ENCODE data around the gene RELN. TPM values are rescaled to one million over a fixed set of nuclear protein-coding genes. Genes with fewer than 3 reads are reported as not detected.

Gene RELN
- total and polyA plus RNA-seq, 10 of the 15 experiments (the other 5 are each of a cell fraction or from before 2014, with no cell fraction given): 0.11 to 0.21 TPM; not detected in 8

GRCh38 chr7:104017001-104017400, 27.5 kb upstream of the RELN start (continued):
- no peak for TF ChIP-seq EZH2 (IDR thresholded peaks at IDR 0.05; ENCODE audit: borderline replicate concordance, control insufficient read depth, low read depth, low read length)
- no peak for TF ChIP-seq IKZF1 (conservative IDR thresholded peaks at IDR 0.05)
- TF ChIP-seq CBFB (IDR thresholded peaks at IDR 0.05; ENCODE audit: low read depth): no peak
- no peak for TF ChIP-seq NR2C1 (IDR thresholded peaks at IDR 0.05)
- TF ChIP-seq KDM1A (IDR thresholded peaks at IDR 0.05; ENCODE audit: borderline replicate concordance): no peak
- no peak for TF ChIP-seq GABPA (IDR thresholded peaks at IDR 0.05; ENCODE audit: low read depth)

- no peaks in the 10 kb centered on the region for H3K9me3 ChIP-seq (replicated peaks; ENCODE audit: control insufficient read depth, insufficient read depth, low read length)
- ChIA-PET SMC1A (ENCODE audit: uncharacterized antibody, unreplicated experiment) (interaction anchor here (1.1 kb wide), 1 partner anchor 10 kb away, joined by 3 read pairs; no protein-coding TSS in a partner anchor), CTCF (no interaction called here), POLR2A (no interaction called here), RAD21 (ENCODE audit: unreplicated experiment) (no interaction called here)
- H3K9ac ChIP-seq (ENCODE audit: control insufficient read depth, insufficient read depth, low read length): no peak overlapping the region
- TF ChIP-seq, protein P1, sequence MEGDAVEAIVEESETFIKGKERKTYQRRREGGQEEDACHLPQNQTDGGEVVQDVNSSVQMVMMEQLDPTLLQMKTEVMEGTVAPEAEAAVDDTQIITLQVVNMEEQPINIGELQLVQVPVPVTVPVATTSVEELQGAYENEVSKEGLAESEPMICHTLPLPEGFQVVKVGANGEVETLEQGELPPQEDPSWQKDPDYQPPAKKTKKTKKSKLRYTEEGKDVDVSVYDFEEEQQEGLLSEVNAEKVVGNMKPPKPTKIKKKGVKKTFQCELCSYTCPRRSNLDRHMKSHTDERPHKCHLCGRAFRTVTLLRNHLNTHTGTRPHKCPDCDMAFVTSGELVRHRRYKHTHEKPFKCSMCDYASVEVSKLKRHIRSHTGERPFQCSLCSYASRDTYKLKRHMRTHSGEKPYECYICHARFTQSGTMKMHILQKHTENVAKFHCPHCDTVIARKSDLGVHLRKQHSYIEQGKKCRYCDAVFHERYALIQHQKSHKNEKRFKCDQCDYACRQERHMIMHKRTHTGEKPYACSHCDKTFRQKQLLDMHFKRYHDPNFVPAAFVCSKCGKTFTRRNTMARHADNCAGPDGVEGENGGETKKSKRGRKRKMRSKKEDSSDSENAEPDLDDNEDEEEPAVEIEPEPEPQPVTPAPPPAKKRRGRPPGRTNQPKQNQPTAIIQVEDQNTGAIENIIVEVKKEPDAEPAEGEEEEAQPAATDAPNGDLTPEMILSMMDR (IDR thresholded peaks at IDR 0.05 in 2 of 3, conservative IDR thresholded peaks at IDR 0.05 in 1 of 3; ENCODE audit: control insufficient read depth in 2 of 3, extremely low read depth in 1 of 3, insufficient read depth in 1 of 3, low read depth in 3 of 3, low read length in 3 of 3): no peak
- TF ChIP-seq, protein P2, sequence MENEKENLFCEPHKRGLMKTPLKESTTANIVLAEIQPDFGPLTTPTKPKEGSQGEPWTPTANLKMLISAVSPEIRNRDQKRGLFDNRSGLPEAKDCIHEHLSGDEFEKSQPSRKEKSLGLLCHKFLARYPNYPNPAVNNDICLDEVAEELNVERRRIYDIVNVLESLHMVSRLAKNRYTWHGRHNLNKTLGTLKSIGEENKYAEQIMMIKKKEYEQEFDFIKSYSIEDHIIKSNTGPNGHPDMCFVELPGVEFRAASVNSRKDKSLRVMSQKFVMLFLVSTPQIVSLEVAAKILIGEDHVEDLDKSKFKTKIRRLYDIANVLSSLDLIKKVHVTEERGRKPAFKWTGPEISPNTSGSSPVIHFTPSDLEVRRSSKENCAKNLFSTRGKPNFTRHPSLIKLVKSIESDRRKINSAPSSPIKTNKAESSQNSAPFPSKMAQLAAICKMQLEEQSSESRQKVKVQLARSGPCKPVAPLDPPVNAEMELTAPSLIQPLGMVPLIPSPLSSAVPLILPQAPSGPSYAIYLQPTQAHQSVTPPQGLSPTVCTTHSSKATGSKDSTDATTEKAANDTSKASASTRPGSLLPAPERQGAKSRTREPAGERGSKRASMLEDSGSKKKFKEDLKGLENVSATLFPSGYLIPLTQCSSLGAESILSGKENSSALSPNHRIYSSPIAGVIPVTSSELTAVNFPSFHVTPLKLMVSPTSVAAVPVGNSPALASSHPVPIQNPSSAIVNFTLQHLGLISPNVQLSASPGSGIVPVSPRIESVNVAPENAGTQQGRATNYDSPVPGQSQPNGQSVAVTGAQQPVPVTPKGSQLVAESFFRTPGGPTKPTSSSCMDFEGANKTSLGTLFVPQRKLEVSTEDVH (IDR thresholded peaks at IDR 0.05; ENCODE audit: low read depth, partially characterized antibody): no peak
- TF ChIP-seq TCF12 (IDR thresholded peaks at IDR 0.05; ENCODE audit: low read depth, low read length): no peak
- TF ChIP-seq, protein P3, sequence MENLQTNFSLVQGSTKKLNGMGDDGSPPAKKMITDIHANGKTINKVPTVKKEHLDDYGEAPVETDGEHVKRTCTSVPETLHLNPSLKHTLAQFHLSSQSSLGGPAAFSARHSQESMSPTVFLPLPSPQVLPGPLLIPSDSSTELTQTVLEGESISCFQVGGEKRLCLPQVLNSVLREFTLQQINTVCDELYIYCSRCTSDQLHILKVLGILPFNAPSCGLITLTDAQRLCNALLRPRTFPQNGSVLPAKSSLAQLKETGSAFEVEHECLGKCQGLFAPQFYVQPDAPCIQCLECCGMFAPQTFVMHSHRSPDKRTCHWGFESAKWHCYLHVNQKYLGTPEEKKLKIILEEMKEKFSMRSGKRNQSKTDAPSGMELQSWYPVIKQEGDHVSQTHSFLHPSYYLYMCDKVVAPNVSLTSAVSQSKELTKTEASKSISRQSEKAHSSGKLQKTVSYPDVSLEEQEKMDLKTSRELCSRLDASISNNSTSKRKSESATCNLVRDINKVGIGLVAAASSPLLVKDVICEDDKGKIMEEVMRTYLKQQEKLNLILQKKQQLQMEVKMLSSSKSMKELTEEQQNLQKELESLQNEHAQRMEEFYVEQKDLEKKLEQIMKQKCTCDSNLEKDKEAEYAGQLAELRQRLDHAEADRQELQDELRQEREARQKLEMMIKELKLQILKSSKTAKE (IDR thresholded peaks at IDR 0.05; ENCODE audit: low read depth, poor library complexity, severe bottlenecking): no peak
- TF ChIP-seq ATF3 (IDR thresholded peaks at IDR 0.05; ENCODE audit: borderline replicate concordance, extremely low read depth, low read depth, low read length): no peak
- no peak for TF ChIP-seq NBN (IDR thresholded peaks at IDR 0.05)
- TF ChIP-seq SIN3A (IDR thresholded peaks at IDR 0.05; ENCODE audit: low read depth, low read length): no peak
- no peak for TF ChIP-seq SMAD1 (IDR thresholded peaks at IDR 0.05; ENCODE audit: low read depth, partially characterized antibody)
- no peak for TF ChIP-seq IKZF1 (conservative IDR thresholded peaks at IDR 0.05)
- TF ChIP-seq BRCA1 (IDR thresholded peaks at IDR 0.05; ENCODE audit: low read depth, low read length): no peak
- TF ChIP-seq NR2C1 (IDR thresholded peaks at IDR 0.05): no peak
- TF ChIP-seq ZNF207 (IDR thresholded peaks at IDR 0.05; ENCODE audit: borderline replicate concordance): no peak
- TF ChIP-seq SPI1 (IDR thresholded peaks at IDR 0.05; ENCODE audit: borderline replicate concordance, insufficient read depth, low read depth, low read length): no peak
- H4K20me1 ChIP-seq (ENCODE audit: control insufficient read depth, insufficient read depth): no peaks in the 10 kb centered on the region
- no peaks in the 10 kb centered on the region for H3K27me3 ChIP-seq (replicated peaks in 1 of 2; ENCODE audit: control insufficient read depth in 2 of 2, insufficient read depth in 2 of 2, low read length in 1 of 2)
- intact Hi-C loops (cut with micrococcal nuclease; ENCODE audit: unreplicated experiment): no loop called here
- WGBS (ENCODE audit: insufficient coverage, insufficient replicate concordance, low lambda C conversion rate, missing lambda C conversion rate): 0% methylated on average over 1 of the region's 1 CpG
- no peak for FAIRE-seq
- in situ Hi-C loops (cut with MboI): no loop called here
- no peak overlapping the region for H3K27ac ChIP-seq (ENCODE audit: control insufficient read depth, insufficient read depth)
- ATAC-seq: no peak
- no peaks in the 10 kb centered on the region for H3K4me1 ChIP-seq (ENCODE audit: control insufficient read depth, insufficient read depth, low read length)
- no peak overlapping the region for H3K4me2 ChIP-seq (ENCODE audit: control insufficient read depth, insufficient read depth)
- H3K36me3 ChIP-seq (ENCODE audit: control insufficient read depth in 2 of 2, insufficient read depth in 2 of 2, low read length in 1 of 2): no peaks in the 10 kb centered on the region
- no peak overlapping the region for H3K4me3 ChIP-seq
- H2AFZ ChIP-seq (ENCODE audit: control insufficient read depth, low read depth, low read length): no peak overlapping the region
- no TSS peak for BruUV-seq (replicated peaks)
- H3K79me2 ChIP-seq (ENCODE audit: control insufficient read depth, insufficient read depth, low read length): no peaks in the 10 kb centered on the region
- DNase-seq (ENCODE audit: low read depth, low spot score): no peak
Observed at GRCh38 chr7:104012835-104013234, 23.4 kb upstream of the RELN start.

Data from GM12878 (cell line).